Prostate gland (tissue), 2 donors: ENCODE data around the gene SPDEF.

Experiments
- CTCF ChIP-seq, 4 experiments: fragments of 200-600 bp in 2 of 4; fragments of 450-650 bp in 2 of 4; sonication (generic) in 2 of 4; IDR thresholded peaks; 1 replicate in 3 of 4; 2 replicates in 1 of 4; pipeline ENCODE4 v1.5.1; 2016 to 2019; ENCODE audit warnings: antibody characterized with exemption in 4 of 4, mild to moderate bottlenecking in 2 of 4, moderate library complexity in 2 of 4
- POLR2AphosphoS5 ChIP-seq: sonication (generic); formaldehyde crosslinking; IDR thresholded peaks from one replicate; pipeline ENCODE4 v1.6.1; 2017; ENCODE audit warnings: antibody characterized with exemption

GRCh38 chr6:34596798-34597197 lies 40.7 kb upstream of the SPDEF start:
- no peak for TF ChIP-seq CTCF (IDR thresholded peaks at IDR 0.05)
- no peak for TF ChIP-seq POLR2AphosphoS5
